ENCODE measurements around the gene SLC2A13. TPM values are rescaled to one million over a fixed set of nuclear protein-coding genes. Genes with fewer than 3 reads are reported as not detected.
"Not testable (repeated sequence)": the region's sequence is repeated elsewhere in the genome, so short reads cannot be mapped to it uniquely, and the experiment has no call there.

Gene SLC2A13
- total RNA-seq, 2 experiments from 2014 or later: 4.9 to 5.6 TPM

DNA sequence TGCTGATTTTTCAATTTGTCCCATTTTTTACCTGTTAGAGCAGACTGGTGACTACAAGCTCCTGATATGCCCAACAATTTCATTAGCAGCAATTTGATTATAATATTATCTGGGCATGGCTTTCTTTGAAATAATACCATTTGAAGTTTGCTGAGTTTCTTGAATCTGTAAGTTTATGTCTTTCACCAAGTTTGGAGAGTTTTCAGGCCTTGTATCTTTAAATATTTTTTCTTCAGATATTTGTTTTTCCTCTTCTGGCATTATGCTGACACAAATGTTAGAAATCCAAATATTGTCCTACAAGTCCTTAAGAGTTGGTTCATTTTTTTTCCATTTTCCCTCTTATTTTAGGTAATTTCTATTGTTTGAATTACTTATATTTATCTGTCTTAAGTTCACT, 30.4 kb downstream of the SLC2A13 start:
- Mint-ChIP-seq H3K9me3 (peaks cover 14% of the 10 kb centered on the region), H3K27ac (no peak overlapping the region), H3K27me3 (peaks cover 3% of the 10 kb centered on the region), H3K4me3 (no peak overlapping the region), H3K36me3 (no peaks in the 10 kb centered on the region), H3K4me1 (peaks cover 8% of the 10 kb centered on the region)
- no peak for DNase-seq

DNA sequence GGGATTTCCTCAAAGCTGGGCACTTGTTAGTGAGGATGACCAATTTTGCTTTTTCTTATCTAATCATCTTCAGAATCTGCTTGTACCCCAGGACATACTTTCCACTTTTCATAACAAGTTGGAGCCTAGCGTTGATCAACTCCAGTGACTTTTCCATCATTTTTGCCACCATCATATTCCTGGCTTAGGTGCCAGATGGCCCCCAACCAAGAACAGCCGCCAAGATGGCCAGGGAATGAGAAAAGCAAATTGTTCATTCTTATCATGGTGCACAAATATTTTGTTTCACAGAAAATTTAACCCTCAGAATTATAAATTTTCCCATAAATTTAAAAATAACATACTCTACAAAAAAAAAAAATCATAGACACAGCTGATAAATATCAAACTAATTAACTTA, 37.5 kb downstream of the SLC2A13 start:
- no peak for DNase-seq
- Mint-ChIP-seq H3K36me3 (no peaks in the 10 kb centered on the region), H3K4me3 (no peak overlapping the region), H3K9me3 (no peaks in the 10 kb centered on the region), H3K4me1 (peaks cover 8% of the 10 kb centered on the region), H3K27me3 (no peaks in the 10 kb centered on the region), H3K27ac (no peak overlapping the region)

DNA sequence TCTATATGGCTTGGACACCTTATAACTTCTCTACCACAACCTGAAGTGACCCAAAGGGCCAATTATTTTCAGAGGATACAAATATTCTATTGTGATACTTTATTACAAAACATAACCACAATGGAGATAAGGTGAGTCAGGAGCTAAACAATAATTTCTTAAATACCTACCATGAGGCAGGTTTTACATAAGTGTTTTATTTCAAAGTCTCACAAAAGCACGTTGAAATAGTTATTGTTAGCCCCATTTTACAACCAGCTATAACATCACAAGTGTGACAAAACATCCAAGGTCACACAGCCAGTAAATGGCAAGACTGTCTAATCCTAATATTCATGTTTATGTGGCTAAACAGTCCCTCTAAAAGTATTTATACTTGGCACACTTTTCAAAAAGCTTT, 40.2 kb downstream of the SLC2A13 start:
- no peaks in the 10 kb centered on the region for H3K4me1 Mint-ChIP-seq
- no peaks in the 10 kb centered on the region for H3K36me3 Mint-ChIP-seq
- no peaks in the 10 kb centered on the region for H3K27me3 Mint-ChIP-seq
- H3K9me3 Mint-ChIP-seq: no peaks in the 10 kb centered on the region
- no peak overlapping the region for H3K27ac Mint-ChIP-seq
- no peak overlapping the region for H3K4me3 Mint-ChIP-seq
- no peak for DNase-seq

DNA sequence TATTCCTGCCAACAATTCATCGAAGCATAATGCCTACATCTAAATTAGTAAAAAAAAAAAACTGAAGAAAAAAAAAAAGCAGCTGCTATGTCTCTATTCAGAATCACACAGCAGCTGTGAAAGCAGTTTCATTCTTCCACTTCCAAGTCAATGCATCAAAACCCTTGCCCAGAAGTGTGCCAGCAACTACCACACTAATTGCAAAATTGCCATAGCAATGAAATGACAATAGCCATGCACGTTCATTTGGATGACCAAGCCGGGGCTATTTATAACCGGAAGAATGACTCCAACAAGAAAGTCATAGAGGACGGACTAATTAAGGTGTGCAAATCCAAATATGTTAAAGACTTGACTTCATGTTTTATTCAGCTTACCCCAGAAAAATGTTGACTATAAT, 42.5 kb downstream of the SLC2A13 start:
- H3K36me3 Mint-ChIP-seq: no peaks in the 10 kb centered on the region
- H3K27me3 Mint-ChIP-seq: no peaks in the 10 kb centered on the region
- H3K9me3 Mint-ChIP-seq: no peaks in the 10 kb centered on the region
- no peak overlapping the region for H3K4me3 Mint-ChIP-seq
- no peaks in the 10 kb centered on the region for H3K4me1 Mint-ChIP-seq
- H3K27ac Mint-ChIP-seq: no peak overlapping the region
- DNase-seq: no peak

DNA sequence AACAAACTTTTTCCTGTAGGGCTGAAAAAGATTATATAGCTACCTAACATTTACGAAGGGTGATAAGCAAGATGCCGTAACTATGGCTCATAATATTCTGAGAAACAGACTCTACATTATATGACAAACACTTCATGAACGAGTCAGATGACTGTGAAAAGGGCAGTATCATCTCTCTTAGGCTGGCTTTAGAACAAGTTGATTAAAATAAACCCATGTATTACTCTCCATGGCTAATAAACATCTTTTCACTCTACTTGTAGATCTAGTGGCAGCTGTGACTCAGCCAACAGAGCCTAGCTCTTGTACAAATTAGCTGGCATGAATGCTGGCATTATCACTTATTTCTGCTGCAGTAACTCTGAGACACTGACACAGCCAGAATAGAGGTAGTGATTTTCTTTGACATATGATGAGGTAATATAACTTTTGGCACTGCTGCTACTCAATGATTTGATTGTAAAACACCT, 47.1 kb downstream of the SLC2A13 start:
- no peak for DNase-seq
- Mint-ChIP-seq H3K4me3 (no peak overlapping the region), H3K27ac (no peak overlapping the region), H3K4me1 (no peaks in the 10 kb centered on the region), H3K27me3 (no peaks in the 10 kb centered on the region), H3K36me3 (no peaks in the 10 kb centered on the region), H3K9me3 (no peaks in the 10 kb centered on the region)

DNA sequence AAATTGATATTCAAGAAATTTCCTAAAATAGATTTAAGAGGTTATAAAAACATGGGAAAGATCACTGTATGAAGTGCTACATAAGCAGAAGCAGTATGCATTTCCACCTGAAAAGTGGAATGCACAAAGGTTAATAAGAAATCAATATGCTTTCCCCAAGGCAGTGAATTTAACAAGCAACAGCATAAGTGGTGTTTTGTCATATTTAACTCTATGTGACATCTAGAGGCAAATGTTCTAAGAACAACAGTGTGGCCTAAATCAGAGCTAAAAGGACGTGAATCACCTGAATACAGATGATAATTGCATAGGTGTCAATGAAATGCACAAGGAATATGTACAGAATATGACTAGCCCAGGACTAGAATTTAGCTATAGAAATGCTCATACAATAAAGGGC, 49.5 kb downstream of the SLC2A13 start:
- no peak for DNase-seq
- no peak overlapping the region for H3K4me3 Mint-ChIP-seq

DNA sequence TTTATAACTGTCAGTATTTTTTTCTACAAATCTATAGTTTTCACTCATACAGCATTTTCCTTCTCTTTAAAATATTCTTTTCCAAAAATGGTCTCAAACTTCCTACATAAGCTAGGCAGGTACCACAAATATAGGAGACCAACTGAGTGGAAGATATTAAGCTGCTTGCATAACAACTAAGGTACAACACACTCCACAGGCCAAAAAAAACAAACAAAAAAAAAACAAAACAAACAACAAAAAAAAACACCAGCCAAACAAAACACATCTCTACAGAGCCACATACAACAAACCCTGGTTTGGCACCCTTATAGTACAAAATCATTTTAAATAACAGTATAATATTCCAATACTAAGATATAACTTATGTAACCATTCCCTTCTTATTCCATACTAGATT, 50.1 kb downstream of the SLC2A13 start:
- Mint-ChIP-seq H3K9me3 (no peaks in the 10 kb centered on the region), H3K27ac (no peak overlapping the region), H3K4me1 (no peaks in the 10 kb centered on the region), H3K4me3 (no peak overlapping the region), H3K27me3 (no peaks in the 10 kb centered on the region), H3K36me3 (no peaks in the 10 kb centered on the region)
- DNase-seq: no peak

More for the DNA sequence above, 49.5 kb downstream of the SLC2A13 start:
- H3K4me1 Mint-ChIP-seq: no peaks in the 10 kb centered on the region
- H3K9me3 Mint-ChIP-seq: no peaks in the 10 kb centered on the region
- no peaks in the 10 kb centered on the region for H3K27me3 Mint-ChIP-seq
- no peaks in the 10 kb centered on the region for H3K36me3 Mint-ChIP-seq
- H3K27ac Mint-ChIP-seq: no peak overlapping the region

DNA sequence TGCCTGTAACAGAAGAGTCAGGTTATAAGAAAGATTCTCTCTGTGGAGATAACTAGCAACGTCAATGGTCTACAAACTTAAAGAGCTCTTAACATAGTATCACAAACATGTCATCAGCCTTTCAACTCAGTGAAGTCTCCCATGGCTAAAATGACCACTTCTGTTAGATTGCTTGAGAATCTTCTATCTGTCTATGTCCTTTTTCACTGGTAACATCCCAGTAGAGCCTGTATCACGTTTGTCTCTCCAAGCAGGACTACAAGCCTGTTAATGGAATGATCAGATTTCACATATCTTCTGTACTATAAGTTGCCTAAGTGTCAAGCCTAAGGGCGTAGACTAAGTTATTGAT, 50.7 kb downstream of the SLC2A13 start:
- no peak for DNase-seq
- Mint-ChIP-seq H3K4me1 (no peaks in the 10 kb centered on the region), H3K27ac (no peak overlapping the region), H3K9me3 (no peaks in the 10 kb centered on the region), H3K27me3 (no peaks in the 10 kb centered on the region), H3K36me3 (no peaks in the 10 kb centered on the region), H3K4me3 (no peak overlapping the region)

DNA sequence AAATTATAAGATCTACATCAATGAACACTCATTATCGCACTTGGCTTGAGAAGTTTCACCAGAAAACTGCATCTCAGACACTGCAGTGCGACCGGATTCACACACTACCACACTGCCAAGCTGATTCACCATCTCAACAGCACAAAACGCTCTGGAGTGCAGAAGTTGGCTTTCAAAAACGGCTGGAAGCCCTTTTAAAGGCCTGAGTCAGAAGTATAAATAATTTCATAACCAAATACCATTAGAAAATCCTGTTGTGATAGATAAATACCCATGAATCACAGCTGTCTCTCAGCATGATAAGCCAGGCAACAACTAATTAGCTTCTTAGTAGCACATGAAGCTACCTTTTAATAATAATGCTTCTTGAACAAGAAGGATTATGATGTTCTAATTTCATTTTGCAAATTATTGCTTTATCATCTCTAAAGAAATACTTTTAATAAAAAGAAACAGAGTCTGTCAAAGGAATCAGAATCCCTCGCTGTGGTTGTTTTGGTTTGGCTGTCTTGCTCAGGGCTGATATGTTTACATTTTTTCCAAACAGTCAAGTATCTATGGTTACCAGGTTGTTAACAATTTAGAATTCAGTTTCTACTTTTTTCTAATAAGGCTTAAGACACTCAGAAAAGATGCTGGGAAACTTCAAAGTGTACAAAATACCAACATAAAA, 51.2 kb downstream of the SLC2A13 start:
- no peaks in the 10 kb centered on the region for H3K4me1 Mint-ChIP-seq
- no peaks in the 10 kb centered on the region for H3K36me3 Mint-ChIP-seq
- H3K9me3 Mint-ChIP-seq: no peaks in the 10 kb centered on the region

DNA sequence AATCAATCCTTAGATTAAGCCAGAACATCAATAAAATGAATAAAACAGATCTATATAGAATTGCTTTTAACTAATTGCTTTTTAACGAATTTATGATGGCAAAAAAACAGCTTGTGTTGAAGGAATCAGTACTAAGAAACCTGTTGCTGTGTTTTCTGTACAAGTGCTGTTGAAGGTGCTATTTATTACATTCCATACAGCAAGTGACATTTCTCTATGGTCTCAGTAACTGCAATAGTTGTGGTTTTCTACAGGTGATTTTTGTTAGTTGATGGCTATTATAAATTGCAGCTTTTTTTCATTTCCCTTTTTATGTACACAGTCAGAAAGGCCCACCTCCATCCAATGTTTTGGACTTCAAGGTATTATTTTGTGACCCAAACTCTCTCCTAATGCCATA, 56.6 kb downstream of the SLC2A13 start:
- Mint-ChIP-seq H3K9me3 (no peaks in the 10 kb centered on the region), H3K27me3 (no peaks in the 10 kb centered on the region), H3K4me3 (no peak overlapping the region), H3K4me1 (no peaks in the 10 kb centered on the region), H3K27ac (no peak overlapping the region), H3K36me3 (peaks cover 4% of the 10 kb centered on the region)
- no peak for DNase-seq

More for the DNA sequence above, 51.2 kb downstream of the SLC2A13 start:
- DNase-seq: no peak
- no peaks in the 10 kb centered on the region for H3K27me3 Mint-ChIP-seq
- no peak overlapping the region for H3K27ac Mint-ChIP-seq
- no peak overlapping the region for H3K4me3 Mint-ChIP-seq

DNA sequence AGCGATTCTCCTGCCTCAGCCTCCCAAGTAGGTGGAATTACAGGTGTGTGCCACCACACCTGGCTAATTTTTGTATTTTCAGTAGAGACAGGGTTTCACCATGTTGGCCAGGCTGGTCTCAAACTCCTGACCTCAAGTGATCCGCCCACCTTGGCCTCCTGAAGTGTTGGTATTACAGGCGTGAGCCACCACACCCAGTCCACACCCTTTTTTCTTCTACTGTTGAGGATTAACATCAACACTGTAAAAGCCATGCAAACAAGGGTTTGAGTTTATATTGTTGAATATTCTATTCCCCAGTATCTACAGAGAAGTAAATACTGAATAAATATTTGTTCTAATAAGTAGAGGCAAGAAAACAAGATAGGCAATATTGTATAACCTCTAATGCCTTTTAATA, 58.9 kb downstream of the SLC2A13 start:
- not testable (repeated sequence) for DNase-seq, H3K4me3 Mint-ChIP-seq, H3K4me1 Mint-ChIP-seq, H3K27me3 Mint-ChIP-seq, H3K36me3 Mint-ChIP-seq, H3K9me3 Mint-ChIP-seq, H3K27ac Mint-ChIP-seq

DNA sequence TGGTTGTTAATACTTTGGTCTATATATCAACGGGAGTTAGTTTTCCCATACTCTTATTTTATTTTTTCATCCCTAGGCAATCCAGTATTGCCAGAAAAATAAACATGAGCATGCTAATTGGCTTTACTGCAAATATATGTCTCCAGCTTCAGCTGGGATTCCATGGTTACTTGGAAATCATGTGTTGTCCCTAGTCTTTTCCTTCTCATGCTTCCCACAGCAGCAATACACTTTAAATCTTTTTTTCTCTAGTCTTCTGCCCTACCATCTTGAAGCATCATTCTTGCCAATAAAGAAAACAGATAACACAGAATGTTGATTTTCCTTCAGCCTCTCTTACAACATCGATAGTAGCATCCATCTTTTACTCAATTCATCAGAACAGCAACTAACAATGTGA, 60.2 kb downstream of the SLC2A13 start:
- no peak overlapping the region for H3K27ac Mint-ChIP-seq
- no peaks in the 10 kb centered on the region for H3K27me3 Mint-ChIP-seq
- no peak overlapping the region for H3K4me3 Mint-ChIP-seq
- no peak for DNase-seq
- no peaks in the 10 kb centered on the region for H3K4me1 Mint-ChIP-seq
- H3K36me3 Mint-ChIP-seq: peaks cover 10% of the 10 kb centered on the region
- no peaks in the 10 kb centered on the region for H3K9me3 Mint-ChIP-seq

DNA sequence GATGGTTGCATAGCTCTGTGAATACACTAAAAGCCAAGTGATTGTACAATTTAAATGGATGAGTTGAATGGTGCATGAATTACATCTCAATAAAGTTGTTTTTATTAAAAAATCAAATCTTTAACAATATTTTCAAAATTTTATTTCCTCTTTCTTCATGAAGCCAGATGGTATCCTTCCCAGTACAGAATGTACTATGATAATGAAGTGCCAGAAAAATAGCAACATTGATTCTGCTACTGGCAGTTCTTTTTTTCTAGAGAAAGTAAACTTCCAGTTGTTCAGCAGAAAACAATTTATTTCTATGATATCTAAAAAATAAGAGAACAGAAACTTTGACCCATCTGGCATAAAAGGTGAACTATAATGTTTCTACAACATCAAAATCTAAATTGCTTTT, 61.5 kb downstream of the SLC2A13 start:
- Mint-ChIP-seq H3K4me1 (peaks cover 6% of the 10 kb centered on the region), H3K27me3 (no peaks in the 10 kb centered on the region), H3K36me3 (peaks cover 10% of the 10 kb centered on the region), H3K27ac (no peak overlapping the region), H3K9me3 (no peaks in the 10 kb centered on the region), H3K4me3 (no peak overlapping the region)
- no peak for DNase-seq

DNA sequence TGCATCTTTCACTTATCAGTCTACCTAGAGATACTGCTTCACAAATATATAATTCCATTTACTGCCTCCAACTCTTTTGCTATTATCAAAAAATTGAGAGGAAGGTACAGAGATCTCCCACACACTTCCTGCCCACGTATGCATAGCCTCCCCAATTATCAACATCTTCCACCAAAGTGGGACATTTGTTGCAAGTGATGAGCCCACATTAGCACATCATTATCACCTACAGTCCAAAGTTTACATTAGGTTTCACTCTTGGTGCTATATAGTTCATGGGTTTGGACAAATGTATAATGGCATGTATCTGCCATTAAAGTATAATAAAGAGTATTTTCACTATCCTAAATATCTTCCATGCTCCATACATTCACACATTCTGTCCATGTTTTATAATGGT, 66.3 kb downstream of the SLC2A13 start:
- H3K27ac Mint-ChIP-seq: no peak overlapping the region
- H3K27me3 Mint-ChIP-seq: no peaks in the 10 kb centered on the region
- H3K9me3 Mint-ChIP-seq: no peaks in the 10 kb centered on the region
- peaks cover 6% of the 10 kb centered on the region for H3K4me1 Mint-ChIP-seq
- no peak overlapping the region for H3K4me3 Mint-ChIP-seq
- DNase-seq: no peak
- peaks cover 6% of the 10 kb centered on the region for H3K36me3 Mint-ChIP-seq

DNA sequence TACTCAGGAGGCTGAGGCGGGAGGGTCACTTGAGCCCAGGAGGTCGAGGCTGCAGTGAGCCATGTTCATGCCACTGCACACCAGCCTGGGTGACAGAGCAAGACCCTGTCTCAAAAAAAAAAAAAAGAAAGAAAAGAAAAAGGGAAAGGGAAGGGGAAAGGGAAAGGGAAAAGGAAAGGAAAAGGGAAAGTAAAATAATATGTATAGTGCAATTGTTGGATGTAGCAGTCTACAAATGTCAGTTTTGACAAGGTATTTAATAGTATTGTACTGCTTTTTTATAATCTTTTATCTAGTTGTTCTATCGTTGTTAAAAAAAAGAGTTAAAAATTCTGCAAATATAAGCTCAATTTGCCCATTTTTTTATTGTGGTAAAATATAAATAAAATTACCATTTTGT, 67.3 kb downstream of the SLC2A13 start:
- Mint-ChIP-seq H3K4me3 (no peak overlapping the region), H3K36me3 (peaks cover 6% of the 10 kb centered on the region), H3K27ac (no peak overlapping the region), H3K9me3 (no peaks in the 10 kb centered on the region), H3K4me1 (peaks cover 10% of the 10 kb centered on the region), H3K27me3 (no peaks in the 10 kb centered on the region)
- no peak for DNase-seq

DNA sequence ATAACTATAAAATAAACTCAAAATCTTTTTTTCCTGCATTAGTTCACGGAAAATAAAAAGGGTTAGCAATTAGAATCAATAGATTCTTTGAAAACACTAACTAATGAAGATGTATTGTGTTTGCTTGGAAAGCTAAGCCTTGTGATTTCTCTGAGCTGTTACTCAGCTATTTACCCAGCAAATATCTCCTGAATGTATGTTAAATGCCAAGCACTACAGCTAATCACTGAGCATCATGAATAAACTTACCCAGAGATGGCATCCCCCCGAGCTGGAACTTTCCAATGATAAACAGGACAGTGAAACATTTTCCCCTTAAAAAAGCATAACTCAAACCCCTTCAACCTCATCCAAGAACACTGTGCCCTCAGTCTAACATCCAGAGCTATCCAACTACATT, 71.2 kb downstream of the SLC2A13 start:
- Mint-ChIP-seq H3K4me3 (no peak overlapping the region), H3K36me3 (no peaks in the 10 kb centered on the region), H3K4me1 (peaks cover 6% of the 10 kb centered on the region), H3K27ac (no peak overlapping the region), H3K9me3 (no peaks in the 10 kb centered on the region), H3K27me3 (no peaks in the 10 kb centered on the region)
- DNase-seq: no peak

Measured in activated naive CD8-positive, alpha-beta T cell treated with anti-CD3 and anti-CD28 coated beads for 36 hours (primary cell).